H1 (cell line): ENCODE data around the gene DDOST.

Experiments
- CEBPB ChIP-seq: IDR thresholded peaks from 2 replicates; pipeline ENCODE4 v1.6.1; 2012; ENCODE audit warnings: low read depth, low read length
- EP300 ChIP-seq, 2 experiments: IDR thresholded peaks; 1 replicate in 1 of 2; 2 replicates in 1 of 2; pipeline ENCODE4 v1.6.1; 2011 to 2012; ENCODE audit warnings: low read depth in 2 of 2, low read length in 2 of 2, mild to moderate bottlenecking in 2 of 2, borderline replicate concordance in 1 of 2, inconsistent platforms in 1 of 2, moderate library complexity in 1 of 2
- MAFK ChIP-seq: IDR thresholded peaks from 2 replicates; pipeline ENCODE4 v1.6.1; 2012; ENCODE audit warnings: low read depth, mild to moderate bottlenecking, improper control_type of control experiment, low read length
- NANOG ChIP-seq: IDR thresholded peaks from 2 replicates; pipeline ENCODE4 v1.6.1; 2011; ENCODE audit warnings: low read length, low read depth, mild to moderate bottlenecking, inconsistent platforms; ENCODE audit not compliant: insufficient read depth, poor library complexity, severe bottlenecking
- PHF8 ChIP-seq: fragments of 200-600 bp; sonication (generic); conservative IDR thresholded peaks from 2 replicates; pipeline ENCODE4 v1.7.1; 2012; ENCODE audit warnings: low read depth, mild to moderate bottlenecking, inconsistent platforms, low read length, moderate library complexity
- POLR2A ChIP-seq, 2 experiments: IDR thresholded peaks; 1 replicate in 1 of 2; 2 replicates in 1 of 2; pipeline ENCODE4 v1.6.1; 2011; ENCODE audit warnings: low read depth in 2 of 2, low read length in 2 of 2, mild to moderate bottlenecking in 2 of 2; ENCODE audit errors: control extremely low read depth in 1 of 2
- POLR2AphosphoS5 ChIP-seq: IDR thresholded peaks from 2 replicates; pipeline ENCODE4 v1.6.1; 2011; ENCODE audit warnings: low read depth, low read length
- SIRT6 ChIP-seq: IDR thresholded peaks from one replicate; pipeline ENCODE4 v1.7.1; 2012; ENCODE audit warnings: low read length, inconsistent platforms
- SUZ12 ChIP-seq: fragments of 200-600 bp; sonication (generic); IDR thresholded peaks from 2 replicates; pipeline ENCODE4 v1.6.1; 2012; ENCODE audit warnings: mild to moderate bottlenecking, inconsistent platforms, low read length, moderate library complexity, mixed read lengths
- TF ChIP-seq, protein P1 (sequence below), 3 experiments: IDR thresholded peaks; 1 replicate in 2 of 3; 2 replicates in 1 of 3; pipeline versions ENCODE4 v1.5.1 to v1.6.1; 2011; ENCODE audit warnings: low read length in 3 of 3, mild to moderate bottlenecking in 3 of 3, inconsistent platforms in 2 of 3, low read depth in 1 of 3, moderate library complexity in 1 of 3; ENCODE audit not compliant: insufficient read depth in 1 of 3; ENCODE audit errors: control extremely low read depth in 1 of 3
- TF ChIP-seq, protein P2 (sequence below): IDR thresholded peaks from 2 replicates; pipeline ENCODE4 v1.6.1; 2012; ENCODE audit warnings: inconsistent platforms

DNA sequence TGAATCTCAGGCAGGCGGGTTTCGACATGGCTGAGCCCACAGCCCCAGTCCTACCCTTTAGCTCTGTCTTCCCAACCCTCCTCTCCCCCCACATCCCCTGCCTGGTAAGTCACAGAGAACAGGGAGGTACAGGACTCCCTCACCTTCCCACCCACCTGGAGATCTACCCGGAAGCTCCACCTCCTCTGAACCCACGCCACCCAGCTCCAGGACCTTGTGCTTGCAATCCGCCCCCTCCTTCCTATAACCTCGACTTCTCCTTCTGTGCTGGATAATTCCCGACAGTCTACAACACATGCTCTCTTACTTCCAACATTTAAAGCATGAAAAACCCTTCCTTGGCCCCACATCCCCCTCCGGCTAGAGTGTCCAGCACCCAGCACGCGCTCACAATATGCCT is 34.3 kb upstream of the DDOST start:
- TF ChIP-seq SUZ12 (no peak), PHF8 (no peak), NANOG (no peak), POLR2A (IDR thresholded peaks at IDR 0.05; ENCODE audit: control extremely low read depth in 1 of 2, low read depth in 2 of 2, low read length in 2 of 2) (no peak), SIRT6 (no peak), POLR2AphosphoS5 (no peak), CEBPB (no peak), EP300 (IDR thresholded peaks at IDR 0.05; ENCODE audit: borderline replicate concordance in 1 of 2, low read depth in 2 of 2, low read length in 2 of 2) (no peak), MAFK (no peak)
- TF ChIP-seq, protein P1, sequence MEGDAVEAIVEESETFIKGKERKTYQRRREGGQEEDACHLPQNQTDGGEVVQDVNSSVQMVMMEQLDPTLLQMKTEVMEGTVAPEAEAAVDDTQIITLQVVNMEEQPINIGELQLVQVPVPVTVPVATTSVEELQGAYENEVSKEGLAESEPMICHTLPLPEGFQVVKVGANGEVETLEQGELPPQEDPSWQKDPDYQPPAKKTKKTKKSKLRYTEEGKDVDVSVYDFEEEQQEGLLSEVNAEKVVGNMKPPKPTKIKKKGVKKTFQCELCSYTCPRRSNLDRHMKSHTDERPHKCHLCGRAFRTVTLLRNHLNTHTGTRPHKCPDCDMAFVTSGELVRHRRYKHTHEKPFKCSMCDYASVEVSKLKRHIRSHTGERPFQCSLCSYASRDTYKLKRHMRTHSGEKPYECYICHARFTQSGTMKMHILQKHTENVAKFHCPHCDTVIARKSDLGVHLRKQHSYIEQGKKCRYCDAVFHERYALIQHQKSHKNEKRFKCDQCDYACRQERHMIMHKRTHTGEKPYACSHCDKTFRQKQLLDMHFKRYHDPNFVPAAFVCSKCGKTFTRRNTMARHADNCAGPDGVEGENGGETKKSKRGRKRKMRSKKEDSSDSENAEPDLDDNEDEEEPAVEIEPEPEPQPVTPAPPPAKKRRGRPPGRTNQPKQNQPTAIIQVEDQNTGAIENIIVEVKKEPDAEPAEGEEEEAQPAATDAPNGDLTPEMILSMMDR (IDR thresholded peaks at IDR 0.05; ENCODE audit: control extremely low read depth in 1 of 3, insufficient read depth in 1 of 3, low read depth in 1 of 3, low read length in 3 of 3) = no peak
- TF ChIP-seq, protein P2, sequence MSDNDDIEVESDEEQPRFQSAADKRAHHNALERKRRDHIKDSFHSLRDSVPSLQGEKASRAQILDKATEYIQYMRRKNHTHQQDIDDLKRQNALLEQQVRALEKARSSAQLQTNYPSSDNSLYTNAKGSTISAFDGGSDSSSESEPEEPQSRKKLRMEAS = no peak
